ENCODE results near the gene FOCAD. TPM values are rescaled to one million over a fixed set of nuclear protein-coding genes. Genes with fewer than 3 reads are reported as not detected.

The FOCAD gene
- total and polyA plus RNA-seq, 10 of the 15 experiments (the other 5 are each of a cell fraction or from before 2014, with no cell fraction given), result 13.7 to 93.0 (median 41.8) TPM

DNA sequence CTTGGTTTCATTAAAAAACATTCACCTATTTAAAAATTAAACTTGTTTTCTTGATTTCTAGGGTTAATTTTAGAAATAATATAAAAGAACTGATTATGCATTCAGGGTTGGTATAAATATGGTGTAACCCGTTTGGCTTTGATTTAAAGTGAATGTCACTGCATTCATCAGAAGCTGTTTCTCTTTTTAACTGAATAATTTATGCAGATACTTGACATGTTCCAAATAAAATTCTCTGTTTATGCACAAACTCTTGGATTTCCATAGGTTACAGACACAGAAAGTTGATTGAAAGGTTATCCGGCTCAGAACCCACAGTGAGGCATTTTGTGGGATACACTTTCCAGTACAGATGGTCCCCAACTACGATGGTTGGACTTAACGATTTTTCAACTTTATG is 186.1 kb downstream of the FOCAD start:
- Histone ChIP-seq H3K36me3 (ENCODE audit: control insufficient read depth in 2 of 2, insufficient read depth in 2 of 2, low read length in 1 of 2) (no peaks in the 10 kb centered on the region; a peak in 1 of 4 replicates), H2AFZ (ENCODE audit: control insufficient read depth, low read depth, low read length) (no peak overlapping the region), H3K4me3 (no peak overlapping the region), H3K79me2 (ENCODE audit: control insufficient read depth, insufficient read depth, low read length) (no peaks in the 10 kb centered on the region), H3K9ac (ENCODE audit: control insufficient read depth, insufficient read depth, low read length) (no peak overlapping the region), H3K4me2 (ENCODE audit: control insufficient read depth, insufficient read depth) (no peak overlapping the region), H4K20me1 (ENCODE audit: control insufficient read depth, insufficient read depth) (no peaks in the 10 kb centered on the region), H3K27me3 (replicated peaks in 1 of 2; ENCODE audit: control insufficient read depth in 2 of 2, insufficient read depth in 2 of 2, low read length in 1 of 2) (no peaks in the 10 kb centered on the region), H3K4me1 (ENCODE audit: control insufficient read depth, insufficient read depth, low read length) (peaks cover 12% of the 10 kb centered on the region), H3K9me3 (replicated peaks; ENCODE audit: control insufficient read depth, insufficient read depth, low read length) (no peaks in the 10 kb centered on the region), H3K27ac (ENCODE audit: control insufficient read depth, insufficient read depth) (no peak overlapping the region)
- ATAC-seq (no peak), DNase-seq (ENCODE audit: low read depth, low spot score) (no peak), FAIRE-seq (no peak)
- CTCF ChIA-PET, result interaction anchor here (1.8 to 9.1 kb wide), 3 partner anchors 13 to 240 kb away, joined by 5 to 59 read pairs (median 5); no protein-coding TSS in a partner anchor
- POLR2A ChIA-PET, result no interaction called here
- 99% methylated on average over 4 of the region's 4 CpGs for WGBS (ENCODE audit: insufficient coverage, insufficient replicate concordance, low lambda C conversion rate, missing lambda C conversion rate)
- no TSS peak for BruUV-seq (replicated peaks)
- in situ Hi-C loops (cut with MboI), result no loop called here
- RAD21 ChIA-PET (ENCODE audit: unreplicated experiment), result interaction anchor here (1.2 kb wide), 1 partner anchor 33 kb away, joined by 4 read pairs; no protein-coding TSS in a partner anchor
- intact Hi-C loops (cut with micrococcal nuclease; ENCODE audit: unreplicated experiment), result no loop called here
- SMC1A ChIA-PET (ENCODE audit: uncharacterized antibody, unreplicated experiment), result interaction anchor here (1.1 to 3.3 kb wide), 4 partner anchors 10 to 248 kb away, joined by 3 to 15 read pairs (median 7); partner anchors contain the start of gene MLLT3
- TF ChIP-seq, protein P1, sequence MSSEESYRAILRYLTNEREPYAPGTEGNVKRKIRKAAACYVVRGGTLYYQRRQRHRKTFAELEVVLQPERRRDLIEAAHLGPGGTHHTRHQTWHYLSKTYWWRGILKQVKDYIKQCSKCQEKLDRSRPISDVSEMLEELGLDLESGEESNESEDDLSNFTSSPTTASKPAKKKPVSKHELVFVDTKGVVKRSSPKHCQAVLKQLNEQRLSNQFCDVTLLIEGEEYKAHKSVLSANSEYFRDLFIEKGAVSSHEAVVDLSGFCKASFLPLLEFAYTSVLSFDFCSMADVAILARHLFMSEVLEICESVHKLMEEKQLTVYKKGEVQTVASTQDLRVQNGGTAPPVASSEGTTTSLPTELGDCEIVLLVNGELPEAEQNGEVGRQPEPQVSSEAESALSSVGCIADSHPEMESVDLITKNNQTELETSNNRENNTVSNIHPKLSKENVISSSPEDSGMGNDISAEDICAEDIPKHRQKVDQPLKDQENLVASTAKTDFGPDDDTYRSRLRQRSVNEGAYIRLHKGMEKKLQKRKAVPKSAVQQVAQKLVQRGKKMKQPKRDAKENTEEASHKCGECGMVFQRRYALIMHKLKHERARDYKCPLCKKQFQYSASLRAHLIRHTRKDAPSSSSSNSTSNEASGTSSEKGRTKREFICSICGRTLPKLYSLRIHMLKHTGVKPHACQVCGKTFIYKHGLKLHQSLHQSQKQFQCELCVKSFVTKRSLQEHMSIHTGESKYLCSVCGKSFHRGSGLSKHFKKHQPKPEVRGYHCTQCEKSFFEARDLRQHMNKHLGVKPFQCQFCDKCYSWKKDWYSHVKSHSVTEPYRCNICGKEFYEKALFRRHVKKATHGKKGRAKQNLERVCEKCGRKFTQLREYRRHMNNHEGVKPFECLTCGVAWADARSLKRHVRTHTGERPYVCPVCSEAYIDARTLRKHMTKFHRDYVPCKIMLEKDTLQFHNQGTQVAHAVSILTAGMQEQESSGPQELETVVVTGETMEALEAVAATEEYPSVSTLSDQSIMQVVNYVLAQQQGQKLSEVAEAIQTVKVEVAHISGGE (CRISPR knock-in tag; IDR thresholded peaks at IDR 0.05), result no peak
- TF ChIP-seq NRF1 (conservative IDR thresholded peaks at IDR 0.05; ENCODE audit: low read depth, low read length) (no peak), SIX5 (IDR thresholded peaks at IDR 0.05; ENCODE audit: low read depth, low read length, severe bottlenecking) (no peak), POLR2A (IDR thresholded peaks at IDR 0.05; ENCODE audit: low read depth, low read length) (no peak), POU2F2 (IDR thresholded peaks at IDR 0.05; ENCODE audit: borderline replicate concordance, low read depth, low read length) (no peak), KLF5 (IDR thresholded peaks at IDR 0.05; ENCODE audit: partially characterized antibody) (no peak), EGR1 (IDR thresholded peaks at IDR 0.05; ENCODE audit: borderline replicate concordance in 1 of 2, low read depth in 2 of 2, low read length in 2 of 2) (no peak), MEF2B (IDR thresholded peaks at IDR 0.05; ENCODE audit: partially characterized antibody, poor library complexity, severe bottlenecking) (no peak), E4F1 (IDR thresholded peaks at IDR 0.05; ENCODE audit: borderline replicate concordance, partially characterized antibody) (no peak)
- TF ChIP-seq, protein P2, sequence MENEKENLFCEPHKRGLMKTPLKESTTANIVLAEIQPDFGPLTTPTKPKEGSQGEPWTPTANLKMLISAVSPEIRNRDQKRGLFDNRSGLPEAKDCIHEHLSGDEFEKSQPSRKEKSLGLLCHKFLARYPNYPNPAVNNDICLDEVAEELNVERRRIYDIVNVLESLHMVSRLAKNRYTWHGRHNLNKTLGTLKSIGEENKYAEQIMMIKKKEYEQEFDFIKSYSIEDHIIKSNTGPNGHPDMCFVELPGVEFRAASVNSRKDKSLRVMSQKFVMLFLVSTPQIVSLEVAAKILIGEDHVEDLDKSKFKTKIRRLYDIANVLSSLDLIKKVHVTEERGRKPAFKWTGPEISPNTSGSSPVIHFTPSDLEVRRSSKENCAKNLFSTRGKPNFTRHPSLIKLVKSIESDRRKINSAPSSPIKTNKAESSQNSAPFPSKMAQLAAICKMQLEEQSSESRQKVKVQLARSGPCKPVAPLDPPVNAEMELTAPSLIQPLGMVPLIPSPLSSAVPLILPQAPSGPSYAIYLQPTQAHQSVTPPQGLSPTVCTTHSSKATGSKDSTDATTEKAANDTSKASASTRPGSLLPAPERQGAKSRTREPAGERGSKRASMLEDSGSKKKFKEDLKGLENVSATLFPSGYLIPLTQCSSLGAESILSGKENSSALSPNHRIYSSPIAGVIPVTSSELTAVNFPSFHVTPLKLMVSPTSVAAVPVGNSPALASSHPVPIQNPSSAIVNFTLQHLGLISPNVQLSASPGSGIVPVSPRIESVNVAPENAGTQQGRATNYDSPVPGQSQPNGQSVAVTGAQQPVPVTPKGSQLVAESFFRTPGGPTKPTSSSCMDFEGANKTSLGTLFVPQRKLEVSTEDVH (IDR thresholded peaks at IDR 0.05; ENCODE audit: low read depth, partially characterized antibody), result no peak
- TF ChIP-seq, protein P3, sequence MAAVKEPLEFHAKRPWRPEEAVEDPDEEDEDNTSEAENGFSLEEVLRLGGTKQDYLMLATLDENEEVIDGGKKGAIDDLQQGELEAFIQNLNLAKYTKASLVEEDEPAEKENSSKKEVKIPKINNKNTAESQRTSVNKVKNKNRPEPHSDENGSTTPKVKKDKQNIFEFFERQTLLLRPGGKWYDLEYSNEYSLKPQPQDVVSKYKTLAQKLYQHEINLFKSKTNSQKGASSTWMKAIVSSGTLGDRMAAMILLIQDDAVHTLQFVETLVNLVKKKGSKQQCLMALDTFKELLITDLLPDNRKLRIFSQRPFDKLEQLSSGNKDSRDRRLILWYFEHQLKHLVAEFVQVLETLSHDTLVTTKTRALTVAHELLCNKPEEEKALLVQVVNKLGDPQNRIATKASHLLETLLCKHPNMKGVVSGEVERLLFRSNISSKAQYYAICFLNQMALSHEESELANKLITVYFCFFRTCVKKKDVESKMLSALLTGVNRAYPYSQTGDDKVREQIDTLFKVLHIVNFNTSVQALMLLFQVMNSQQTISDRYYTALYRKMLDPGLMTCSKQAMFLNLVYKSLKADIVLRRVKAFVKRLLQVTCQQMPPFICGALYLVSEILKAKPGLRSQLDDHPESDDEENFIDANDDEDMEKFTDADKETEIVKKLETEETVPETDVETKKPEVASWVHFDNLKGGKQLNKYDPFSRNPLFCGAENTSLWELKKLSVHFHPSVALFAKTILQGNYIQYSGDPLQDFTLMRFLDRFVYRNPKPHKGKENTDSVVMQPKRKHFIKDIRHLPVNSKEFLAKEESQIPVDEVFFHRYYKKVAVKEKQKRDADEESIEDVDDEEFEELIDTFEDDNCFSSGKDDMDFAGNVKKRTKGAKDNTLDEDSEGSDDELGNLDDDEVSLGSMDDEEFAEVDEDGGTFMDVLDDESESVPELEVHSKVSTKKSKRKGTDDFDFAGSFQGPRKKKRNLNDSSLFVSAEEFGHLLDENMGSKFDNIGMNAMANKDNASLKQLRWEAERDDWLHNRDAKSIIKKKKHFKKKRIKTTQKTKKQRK (IDR thresholded peaks at IDR 0.05; ENCODE audit: low read depth, low read length), result no peak
